GM19328 (cell line): Measurements from ENCODE around the gene TTC39A.
A peak's percentile ranks its signal among the peaks of the same experiment; 100 is the strongest.

Experiments
- ATAC-seq: cut with Tn5 transposase; IDR thresholded peaks from one replicate; pipeline ENCODE4 v1.9.1; 2021; ENCODE audit warnings: mild to moderate bottlenecking, moderate library complexity; ENCODE audit not compliant: unreplicated experiment

The TTC39A gene

GRCh38 chr1:51299185-51299885, 31.0 kb downstream of the TTC39A start:
- no peak for ATAC-seq

DNA sequence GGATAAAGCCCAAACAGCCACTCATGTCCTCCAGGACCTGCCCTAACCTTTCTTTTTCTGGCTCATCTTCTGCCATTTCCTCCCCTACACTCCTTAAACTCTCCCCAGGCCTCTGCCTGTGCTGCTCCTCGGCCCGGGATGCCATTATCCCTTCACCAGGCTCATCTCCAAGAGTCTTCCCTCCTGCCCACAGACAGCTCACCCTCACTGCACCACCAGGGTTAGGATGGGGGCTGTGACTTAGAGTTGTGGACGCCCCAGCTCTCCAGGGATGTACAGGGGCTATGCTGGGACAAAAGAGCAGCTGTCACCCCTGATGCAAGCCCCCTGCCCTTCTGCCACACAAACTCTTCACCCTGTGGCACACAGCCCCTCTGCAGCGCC, 32.0 kb downstream of the TTC39A start:
- no peak for ATAC-seq

GRCh38 chr1:51297401-51298321, 32.7 kb downstream of the TTC39A start:
- no peak for ATAC-seq

DNA sequence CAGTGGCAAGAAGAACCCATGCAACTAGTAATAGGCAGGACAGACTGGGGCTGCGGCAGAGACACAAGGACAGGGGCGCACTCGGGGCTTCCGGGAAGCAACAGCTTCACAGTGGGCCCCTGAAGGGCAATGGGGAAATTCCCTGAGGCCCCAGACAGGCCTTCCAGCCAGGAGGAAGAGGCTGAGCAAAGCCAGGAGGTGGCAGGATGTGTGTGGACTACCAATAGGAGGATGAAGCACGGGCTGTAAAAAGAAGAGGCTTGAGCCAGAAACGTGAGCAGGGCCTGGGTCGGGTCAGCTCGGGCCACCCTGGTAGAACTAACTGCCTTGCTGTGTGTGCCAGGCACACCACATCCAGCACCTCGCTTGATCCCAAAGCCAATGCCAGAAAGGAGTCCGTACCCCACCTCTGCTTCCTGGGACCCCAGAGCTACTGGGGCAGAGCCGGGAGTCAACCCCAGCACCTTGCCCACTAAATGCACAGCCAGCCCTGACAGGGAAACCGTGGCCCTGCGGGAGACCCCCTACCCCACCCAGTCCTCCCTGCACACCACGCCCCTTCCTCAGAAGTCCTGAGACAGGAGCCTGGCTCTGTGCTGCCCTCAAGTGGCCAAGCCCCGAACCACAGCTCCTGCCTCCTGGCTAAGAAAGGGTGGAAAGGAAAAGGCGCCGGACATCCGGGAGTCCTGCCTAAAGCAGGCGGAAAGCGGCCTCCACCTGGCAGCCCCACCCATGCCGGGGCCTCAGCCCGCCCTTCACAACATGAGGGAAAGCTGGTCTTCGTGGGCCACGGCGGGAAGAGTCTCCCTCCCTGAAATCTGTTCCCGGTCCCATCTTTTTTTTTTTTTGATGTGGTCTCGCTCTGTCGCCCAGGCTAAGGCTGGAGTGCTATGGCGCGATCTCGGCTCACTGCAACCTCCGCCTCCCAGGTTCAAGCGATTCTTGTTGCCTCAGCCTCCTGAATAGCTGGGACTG, 33.7 kb downstream of the TTC39A start:
- ATAC-seq, result no peak

DNA sequence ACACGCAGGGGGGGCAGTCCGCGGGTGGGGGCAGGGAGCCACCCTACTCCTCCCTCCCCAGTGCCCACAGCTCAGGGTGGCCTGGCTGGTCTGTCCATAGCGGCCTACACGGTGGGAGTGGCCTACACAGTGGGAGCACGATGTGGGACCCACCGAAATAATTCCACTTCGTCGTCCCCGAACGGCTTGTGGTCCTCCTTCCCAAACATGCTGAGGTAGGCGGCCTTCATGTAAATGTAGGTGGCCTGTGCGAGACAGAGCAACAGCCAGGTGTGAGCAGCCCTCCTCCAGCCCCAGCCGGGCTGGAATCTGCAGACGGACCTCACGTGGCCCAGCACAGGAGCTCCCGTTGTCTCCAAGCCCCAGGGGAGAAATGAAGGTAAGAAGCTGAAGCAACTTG, 34.4 kb downstream of the TTC39A start:
- no peak for ATAC-seq

GRCh38 chr1:51294566-51295184, 35.7 kb downstream of the TTC39A start:
- no peak for ATAC-seq

DNA sequence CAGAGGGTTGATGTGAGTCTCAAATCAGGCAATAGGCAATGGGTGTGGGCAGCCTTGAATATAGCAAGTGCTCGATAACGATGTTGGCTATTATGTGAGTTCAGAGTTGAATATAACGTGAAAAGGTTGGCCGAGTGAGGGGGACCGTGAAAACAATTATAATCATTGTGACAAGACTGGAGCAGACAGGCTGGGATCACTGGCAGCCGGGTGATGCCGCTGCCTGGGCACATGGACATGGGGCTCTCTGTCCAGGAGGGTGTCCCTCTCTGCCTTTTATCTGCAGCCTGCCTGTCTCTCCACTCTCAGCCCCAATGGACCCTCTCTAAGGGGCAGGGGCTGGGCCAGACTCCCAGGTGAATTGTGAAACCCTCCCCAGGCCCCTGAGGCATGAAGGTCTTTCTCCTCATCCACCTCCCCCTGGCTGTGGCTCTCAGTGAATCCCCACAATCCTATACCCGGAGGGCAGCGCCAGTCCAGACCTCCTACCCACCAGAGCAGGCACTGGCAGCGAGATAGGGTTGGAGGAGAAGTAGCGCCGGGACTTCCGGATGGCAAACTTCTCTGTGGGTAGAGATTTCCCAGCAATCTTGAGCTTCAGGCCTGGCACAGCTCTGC, 36.4 kb downstream of the TTC39A start:
- ATAC-seq, result no peak

DNA sequence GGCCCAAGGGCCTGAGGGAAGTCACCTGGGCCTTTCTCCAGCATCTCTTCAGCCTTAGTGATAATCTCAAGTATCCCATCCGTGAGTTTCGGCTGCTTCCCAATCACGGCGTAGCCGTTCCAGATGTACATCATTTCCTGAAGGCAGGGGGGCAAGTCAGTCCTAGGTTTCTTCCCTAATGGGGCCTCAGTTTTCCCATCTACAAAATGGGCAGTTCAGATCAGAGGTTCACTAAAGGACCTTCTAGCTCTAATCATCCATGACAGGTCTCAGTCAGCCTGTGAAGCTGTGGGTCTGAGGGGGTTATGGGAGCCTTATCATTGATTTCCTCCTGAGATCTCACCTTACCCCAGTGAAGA, 39.9 kb downstream of the TTC39A start:
- ATAC-seq, result no peak

DNA sequence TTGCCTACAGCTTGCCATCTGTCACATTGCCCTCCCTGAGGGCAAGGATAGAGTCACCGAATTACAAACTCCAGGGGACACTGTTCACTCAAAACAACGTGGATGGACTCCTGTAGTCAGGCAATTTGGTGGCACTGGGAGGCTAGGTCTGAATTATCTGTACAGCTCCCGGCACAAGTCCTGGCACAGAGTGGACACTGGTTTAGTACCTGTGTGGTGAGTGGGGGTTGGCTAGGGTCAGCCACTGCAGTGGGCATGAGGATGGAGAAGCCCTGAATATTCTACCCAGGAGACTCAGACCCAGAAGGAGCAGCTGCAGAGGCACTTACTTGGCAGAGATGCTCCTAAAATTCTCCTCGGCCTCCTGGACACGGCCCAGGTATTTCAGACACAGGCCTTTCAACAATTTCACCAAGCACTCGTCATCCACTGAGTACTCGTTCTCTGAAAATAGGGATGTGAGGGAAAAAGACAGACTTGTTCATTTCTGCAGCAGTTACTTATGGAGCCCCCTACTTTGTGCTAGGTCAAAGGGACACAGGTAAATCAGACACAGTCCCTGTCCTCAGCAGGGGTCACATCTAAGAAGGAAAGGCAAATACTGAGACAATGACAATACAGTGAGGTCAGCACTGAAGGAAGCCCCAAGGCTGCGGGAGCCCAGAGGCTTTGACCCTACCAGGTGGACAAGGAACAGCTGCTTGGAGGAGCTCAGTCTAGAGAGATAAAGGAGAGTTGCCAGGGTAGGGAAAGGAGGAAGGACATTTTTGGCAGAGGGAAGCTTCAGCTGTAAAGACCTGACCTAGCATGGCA, 40.5 kb downstream of the TTC39A start:
- no peak for ATAC-seq

DNA sequence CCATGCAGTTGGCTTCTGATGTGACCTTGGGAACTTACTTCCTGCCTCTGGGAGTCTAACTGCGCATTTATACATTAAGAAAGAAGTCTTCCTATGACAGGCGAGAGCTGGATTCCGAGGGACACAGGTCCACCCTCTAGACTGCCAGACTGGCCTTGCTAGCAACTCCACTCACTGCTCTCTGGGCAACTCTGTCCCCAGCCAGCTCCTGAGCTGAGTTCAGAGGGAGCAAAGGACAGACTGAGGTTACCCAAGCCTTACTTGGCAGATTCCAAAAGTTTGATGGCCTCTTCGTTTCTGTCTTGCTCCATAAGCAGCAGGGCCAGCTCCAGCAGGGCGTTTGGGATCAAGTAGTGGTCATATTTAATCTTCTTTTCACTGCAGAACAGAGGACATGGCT, 41.8 kb downstream of the TTC39A start:
- ATAC-seq, result no peak

GRCh38 chr1:51287966-51288365, 42.4 kb downstream of the TTC39A start:
- ATAC-seq, result no peak

GRCh38 chr1:51285055-51285454, 45.3 kb downstream of the TTC39A start:
- peak; percentile 88 for ATAC-seq

GRCh38 chr1:51284487-51284954, 45.8 kb downstream of the TTC39A start:
- peak; percentile 28 for ATAC-seq

GRCh38 chr1:51283979-51284378, 46.4 kb downstream of the TTC39A start:
- no peak for ATAC-seq

- ATAC-seq, result no peak
These were observed 47.8 kb downstream of the TTC39A start for GRCh38 chr1:51282605-51283004.

- ATAC-seq, result no peak
These were observed 48.6 kb downstream of the TTC39A start for GRCh38 chr1:51281807-51282206.

DNA sequence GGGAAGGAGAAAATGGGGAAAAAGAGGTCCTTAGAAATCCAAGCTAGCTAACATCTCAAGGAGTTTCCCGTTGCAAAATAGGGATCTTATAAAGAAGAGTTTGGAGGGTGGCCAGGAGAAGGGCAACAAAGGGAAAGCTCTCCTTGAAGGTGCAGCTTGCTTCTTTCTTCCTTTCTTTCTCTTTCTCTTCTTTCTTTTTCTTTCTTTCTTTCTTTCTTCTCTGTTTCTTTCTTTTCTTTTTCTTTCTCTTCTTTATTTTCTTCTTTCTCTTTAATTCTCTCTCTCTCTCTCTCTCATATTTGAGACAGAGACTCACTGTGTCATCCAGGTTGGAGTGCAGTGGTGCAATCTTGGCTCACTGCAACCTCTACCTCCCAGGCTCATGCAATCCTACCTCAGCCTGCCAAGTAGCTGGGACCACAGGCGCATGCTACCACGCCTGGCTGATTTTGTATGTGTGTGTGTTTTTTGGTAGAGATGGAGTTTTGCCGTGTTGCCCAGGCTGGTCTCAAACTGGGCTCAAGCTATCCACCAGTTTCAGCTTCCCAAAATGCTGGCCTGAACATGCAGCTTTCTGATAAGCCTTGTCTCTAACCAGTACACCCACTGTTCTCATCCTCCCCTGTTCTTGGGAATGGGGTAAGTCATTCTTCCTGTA, 49.9 kb downstream of the TTC39A start:
- ATAC-seq, result no peak

GRCh38 chr1:51276286-51276685, 54.1 kb downstream of the TTC39A start:
- no peak for ATAC-seq

- no peak for ATAC-seq
These were observed 55.7 kb downstream of the TTC39A start for GRCh38 chr1:51274676-51275075.
